Mesenchymal stem cell (in vitro differentiated cells and primary cell): Measurements from ENCODE around the gene LIX1L.
A peak's percentile ranks its signal among the peaks of the same experiment; 100 is the strongest.

Source experiments
- DNase-seq: peaks from one replicate; pipeline ENCODE4 v3.0.0-alpha.2; 2013
- H2AFZ ChIP-seq: one replicate; pipeline ENCODE4 v1.6.1; 2013; ENCODE audit warnings: low read depth, mild to moderate bottlenecking, control low read depth, inconsistent platforms, low read length, moderate library complexity
- H2AK5ac ChIP-seq: 2 replicates; pipeline ENCODE4 v1.6.1; 2013; ENCODE audit warnings: low read length, moderate library complexity, mild to moderate bottlenecking, inconsistent platforms; ENCODE audit not compliant: severe bottlenecking
- H2BK120ac ChIP-seq: one replicate; pipeline ENCODE4 v1.6.1; 2013; ENCODE audit warnings: low read depth, mild to moderate bottlenecking, inconsistent platforms, low read length, moderate library complexity
- H2BK12ac ChIP-seq, 2 experiments: one replicate each; pipeline ENCODE4 v1.6.1; 2013; ENCODE audit warnings: inconsistent platforms in 2 of 2, low read length in 2 of 2, mild to moderate bottlenecking in 2 of 2, moderate library complexity in 2 of 2, control low read depth in 1 of 2
- H2BK15ac ChIP-seq: one replicate; pipeline ENCODE4 v1.6.1; 2013; ENCODE audit warnings: mild to moderate bottlenecking, low read depth, inconsistent platforms; ENCODE audit not compliant: poor library complexity, severe bottlenecking
- H2BK5ac ChIP-seq: 2 replicates; pipeline ENCODE4 v1.6.1; 2013; ENCODE audit warnings: low read depth, mild to moderate bottlenecking, low read length, control low read depth, inconsistent platforms; ENCODE audit not compliant: poor library complexity, severe bottlenecking
- H3K14ac ChIP-seq, 2 experiments: one replicate each; pipeline ENCODE4 v1.6.1; 2013; ENCODE audit warnings: inconsistent platforms in 2 of 2, low read length in 2 of 2, control low read depth in 1 of 2, mild to moderate bottlenecking in 1 of 2, moderate library complexity in 1 of 2
- H3K18ac ChIP-seq, 2 experiments: one replicate each; pipeline ENCODE4 v1.6.1; 2013; ENCODE audit warnings: inconsistent platforms in 2 of 2, low read length in 2 of 2, control low read depth in 1 of 2, low read depth in 1 of 2, mild to moderate bottlenecking in 1 of 2
- H3K23ac ChIP-seq, 2 experiments: one replicate each; pipeline ENCODE4 v1.6.1; 2013; ENCODE audit warnings: inconsistent platforms in 2 of 2, low read length in 2 of 2, mild to moderate bottlenecking in 2 of 2, moderate library complexity in 2 of 2, control low read depth in 1 of 2
- H3K27ac ChIP-seq: 2 replicates; pipeline ENCODE4 v1.5.1; 2013; ENCODE audit warnings: mild to moderate bottlenecking, moderate library complexity, low read length, control low read depth, inconsistent platforms; ENCODE audit not compliant: poor library complexity, severe bottlenecking
- H3K27me3 ChIP-seq, 2 experiments: 2 replicates each; pipeline versions ENCODE4 v1.6.1 to v1.7.0; 2013; ENCODE audit warnings: low read length in 2 of 2, mild to moderate bottlenecking in 2 of 2, moderate library complexity in 2 of 2, control low read depth in 1 of 2, inconsistent platforms in 1 of 2; ENCODE audit not compliant: control insufficient read depth in 1 of 2, insufficient read depth in 1 of 2
- H3K36me3 ChIP-seq, 2 experiments: 2 replicates each; pipeline versions ENCODE4 v1.6.1 to v1.7.0; 2013; ENCODE audit warnings: low read length in 2 of 2, control low read depth in 1 of 2, inconsistent platforms in 1 of 2, low read depth in 1 of 2, mild to moderate bottlenecking in 1 of 2; ENCODE audit not compliant: insufficient read depth in 2 of 2, control insufficient read depth in 1 of 2
- H3K4ac ChIP-seq, 2 experiments: one replicate each; pipeline ENCODE4 v1.6.1; 2013; ENCODE audit warnings: inconsistent platforms in 2 of 2, low read length in 2 of 2, mild to moderate bottlenecking in 2 of 2, moderate library complexity in 2 of 2, control low read depth in 1 of 2, low read depth in 1 of 2
- H3K4me1 ChIP-seq: 2 replicates; pipeline ENCODE4 v1.6.1; 2013; ENCODE audit warnings: low read depth, low read length, control low read depth; ENCODE audit not compliant: control insufficient read depth, insufficient read depth
- H3K4me2 ChIP-seq: 2 replicates; pipeline ENCODE4 v1.6.1; 2013; ENCODE audit warnings: low read length, mild to moderate bottlenecking, inconsistent platforms; ENCODE audit not compliant: poor library complexity, severe bottlenecking
- H3K4me3 ChIP-seq, 2 experiments: 2 replicates each; pipeline versions ENCODE4 v1.5.1 to v1.7.0; 2013; ENCODE audit warnings: low read length in 2 of 2, mild to moderate bottlenecking in 2 of 2, control low read depth in 1 of 2, low read depth in 1 of 2; ENCODE audit not compliant: insufficient read depth in 1 of 2
- H3K79me1 ChIP-seq: replicated peaks from 2 replicates; pipeline ENCODE4 v1.6.1; 2013; ENCODE audit warnings: mild to moderate bottlenecking, control low read depth, low read length, inconsistent platforms; ENCODE audit not compliant: poor library complexity, severe bottlenecking
- H3K9ac ChIP-seq: 2 replicates; pipeline ENCODE4 v1.7.0; 2013; ENCODE audit warnings: mild to moderate bottlenecking, low read length, moderate library complexity
- H3K9me3 ChIP-seq: 2 replicates; pipeline ENCODE4 v1.7.0; 2013; ENCODE audit warnings: mild to moderate bottlenecking, low read length; ENCODE audit not compliant: control insufficient read depth
- H4K8ac ChIP-seq: one replicate; pipeline ENCODE4 v1.6.1; 2013; ENCODE audit warnings: inconsistent platforms, mild to moderate bottlenecking, low read length, moderate library complexity
- H4K91ac ChIP-seq: one replicate; pipeline ENCODE4 v1.6.1; 2013; ENCODE audit warnings: mild to moderate bottlenecking, low read length, inconsistent platforms
- WGBS: methylation state at CpG from one replicate; pipeline ENCODE4 v1.1.7; 2013; ENCODE audit warnings: mixed read lengths; 5-methylcytosine and 5-hydroxymethylcytosine counted together

Gene LIX1L

DNA sequence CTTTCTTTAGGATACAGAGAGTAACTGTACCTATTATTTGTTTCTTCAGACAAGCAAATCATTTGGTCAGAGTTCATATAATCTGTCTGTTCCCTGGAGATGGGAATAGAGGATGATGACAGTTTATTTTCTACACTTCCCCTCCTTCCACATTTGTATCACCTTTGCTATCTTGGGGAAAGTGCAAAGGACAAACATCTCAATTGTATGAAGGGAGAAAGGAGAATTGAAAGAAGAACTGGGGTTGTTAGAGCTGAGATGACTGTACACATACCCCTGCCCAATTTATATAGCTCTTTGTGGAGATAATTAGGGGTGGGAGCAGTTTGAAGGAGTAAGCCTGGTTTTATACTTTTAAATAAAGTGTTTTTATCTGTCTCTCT, 20.6 kb upstream of the LIX1L start:
- no peak for DNase-seq
- Histone ChIP-seq H2BK120ac (peak overlapping the region; percentile 39), H2BK12ac (no peak overlapping the region), H2BK5ac (peak overlapping the region; percentile 60), H3K14ac (no peak overlapping the region), H3K27me3 (no peaks in the 10 kb centered on the region), H3K4me3 (peak overlapping the region in 1 of 2 experiments; percentile 57), H2BK15ac (no peak overlapping the region), H2AK5ac (peak overlapping the region; percentile 21), H3K9ac (peak overlapping the region; percentile 88), H3K4me1 (peaks cover 12% of the 10 kb centered on the region), H3K27ac (peak overlapping the region; percentile 92), H4K8ac (no peak overlapping the region), H3K36me3 (peaks cover 3 to 5% of the 10 kb centered on the region in 2 experiments), H3K18ac (peak overlapping the region; percentile 58 to 93), H3K79me1 (peaks cover 10% of the 10 kb centered on the region), H4K91ac (no peak overlapping the region), H3K4ac (peak overlapping the region in 1 of 2 experiments; percentile 99), H3K9me3 (no peaks in the 10 kb centered on the region), H3K4me2 (no peak overlapping the region), H2AFZ (no peak overlapping the region), H3K23ac (no peak overlapping the region)

DNA sequence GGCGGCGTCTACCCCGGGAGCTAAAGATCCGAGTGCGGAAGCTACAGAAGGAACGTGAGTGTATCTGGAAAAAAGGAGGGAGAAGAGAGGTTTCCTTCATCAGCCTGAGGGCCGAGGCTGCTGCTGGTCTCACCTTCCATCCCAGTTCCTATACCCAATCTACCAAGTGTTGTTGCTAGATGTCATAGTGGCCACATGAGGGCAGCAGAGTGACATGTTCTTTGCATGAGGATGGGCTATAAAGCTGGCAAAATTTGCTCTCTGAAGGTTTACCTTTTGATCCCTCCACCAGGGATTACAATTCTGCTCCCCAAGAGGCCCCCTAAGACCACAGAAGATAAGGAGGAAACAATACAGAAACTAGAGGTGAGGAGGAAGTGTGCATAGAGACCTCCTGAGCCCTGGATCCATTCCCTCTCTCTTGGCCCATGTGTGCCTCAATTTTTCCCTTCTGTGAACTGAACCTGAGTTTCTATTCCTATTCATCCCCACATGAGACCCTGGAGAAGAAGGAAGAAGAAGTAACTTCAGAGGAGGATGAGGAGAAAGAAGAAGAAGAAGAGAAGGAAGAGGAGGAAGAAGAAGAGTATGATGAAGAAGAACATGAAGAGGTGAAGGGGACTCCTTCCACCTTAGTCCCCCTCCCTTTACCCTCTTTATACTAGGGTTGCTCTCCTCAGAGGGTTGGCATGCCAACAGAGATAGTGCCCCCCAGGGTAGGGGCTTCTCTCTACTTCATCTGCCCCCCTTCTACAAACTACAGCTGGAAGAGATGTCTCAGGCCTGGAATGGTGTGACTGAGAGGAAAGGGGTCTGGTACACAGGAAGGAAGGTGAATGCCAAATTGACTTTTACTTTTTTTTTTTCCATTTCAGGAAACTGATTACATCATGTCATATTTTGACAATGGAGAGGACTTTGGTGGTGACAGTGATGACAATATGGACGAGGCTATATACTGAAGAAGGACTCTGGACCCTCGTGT, 20.0 kb upstream of the LIX1L start:
- no peak overlapping the region for H2BK5ac ChIP-seq
- H2BK12ac ChIP-seq, result peak overlapping the region; percentile 81 to 93
- 30% methylated on average over 7 of the region's 9 CpGs for WGBS
- no peak overlapping the region for H2AFZ ChIP-seq
- H3K9ac ChIP-seq, result peak overlapping the region; percentile 88
- H3K18ac ChIP-seq, result peak overlapping the region; percentile 74 to 80
- H4K91ac ChIP-seq, result peak overlapping the region; percentile 44
- H3K27ac ChIP-seq, result peak overlapping the region; percentile 92
- no peak overlapping the region for H3K14ac ChIP-seq
- no peak overlapping the region for H3K4me2 ChIP-seq
- peak overlapping the region; percentile 55 for H4K8ac ChIP-seq
- H3K36me3 ChIP-seq, result peaks cover 3 to 5% of the 10 kb centered on the region in 2 experiments
- peak overlapping the region; percentile 75 for H2AK5ac ChIP-seq
- peaks cover 10% of the 10 kb centered on the region for H3K79me1 ChIP-seq
- H3K4me1 ChIP-seq, result peaks cover 13% of the 10 kb centered on the region
- peak overlapping the region; percentile 34 for H2BK15ac ChIP-seq
- H3K27me3 ChIP-seq, result no peaks in the 10 kb centered on the region
- no peak overlapping the region for H3K23ac ChIP-seq
- H2BK120ac ChIP-seq, result peak overlapping the region; percentile 22
- H3K9me3 ChIP-seq, result no peaks in the 10 kb centered on the region
- peak; percentile 82 for DNase-seq
- H3K4ac ChIP-seq, result peak overlapping the region in 1 of 2 experiments; percentile 80
- peak overlapping the region in 1 of 2 experiments; percentile 57 for H3K4me3 ChIP-seq

DNA sequence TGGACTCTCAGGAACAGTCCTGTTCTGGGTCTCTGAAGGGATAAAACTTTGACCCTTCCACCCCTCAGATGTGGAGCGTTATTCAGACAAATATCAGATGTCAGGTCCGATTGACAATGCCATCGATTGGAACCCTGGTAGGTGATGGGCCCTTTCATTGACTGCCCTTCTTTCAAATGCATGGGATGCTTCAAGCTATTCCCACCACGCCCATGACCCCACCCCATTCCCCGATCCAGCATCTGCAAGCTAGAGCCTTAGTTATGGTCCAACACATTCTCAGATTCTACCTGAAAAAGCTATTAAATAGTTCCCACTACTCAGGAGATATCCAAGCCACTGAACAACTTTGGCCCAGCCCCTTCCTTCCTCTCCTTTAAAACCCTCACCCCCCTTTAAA, 19.2 kb upstream of the LIX1L start:
- no peak overlapping the region for H2AFZ ChIP-seq
- H2BK15ac ChIP-seq, result peak overlapping the region; percentile 34
- no peak overlapping the region for H3K4ac ChIP-seq
- H4K8ac ChIP-seq, result peak overlapping the region; percentile 55
- 85% methylated on average over 5 of the region's 5 CpGs for WGBS
- H3K14ac ChIP-seq, result no peak overlapping the region
- no peak overlapping the region for H2BK5ac ChIP-seq
- peak overlapping the region; percentile 37 for H2AK5ac ChIP-seq
- H3K18ac ChIP-seq, result no peak overlapping the region
- H3K9ac ChIP-seq, result peak overlapping the region; percentile 7
- H3K4me1 ChIP-seq, result peaks cover 15% of the 10 kb centered on the region
- H3K23ac ChIP-seq, result no peak overlapping the region
- no peaks in the 10 kb centered on the region for H3K9me3 ChIP-seq
- no peak overlapping the region for H3K4me3 ChIP-seq
- no peak overlapping the region for H3K4me2 ChIP-seq
- H4K91ac ChIP-seq, result no peak overlapping the region
- peaks cover 10% of the 10 kb centered on the region for H3K79me1 ChIP-seq
- peaks cover 3 to 5% of the 10 kb centered on the region in 2 experiments for H3K36me3 ChIP-seq
- DNase-seq, result no peak
- H2BK12ac ChIP-seq, result peak overlapping the region in 1 of 2 experiments; percentile 39
- H2BK120ac ChIP-seq, result no peak overlapping the region
- no peaks in the 10 kb centered on the region for H3K27me3 ChIP-seq
- no peak overlapping the region for H3K27ac ChIP-seq

- no peak overlapping the region for H3K18ac ChIP-seq
- no peak overlapping the region for H2AFZ ChIP-seq
- no peak overlapping the region for H3K4ac ChIP-seq
- H3K14ac ChIP-seq, result no peak overlapping the region
- no peak overlapping the region for H4K8ac ChIP-seq
- H3K23ac ChIP-seq, result no peak overlapping the region
- peak overlapping the region; percentile 10 for H2AK5ac ChIP-seq
- peak overlapping the region; percentile 24 for H3K9ac ChIP-seq
- no peak overlapping the region for H2BK120ac ChIP-seq
- H2BK15ac ChIP-seq, result no peak overlapping the region
- no peak overlapping the region for H3K27ac ChIP-seq
- no peaks in the 10 kb centered on the region for H3K27me3 ChIP-seq
- no peak overlapping the region for H2BK12ac ChIP-seq
- H3K4me3 ChIP-seq, result no peak overlapping the region
- H3K36me3 ChIP-seq, result peaks cover 3 to 5% of the 10 kb centered on the region in 2 experiments
- no peak overlapping the region for H4K91ac ChIP-seq
- peaks cover 10% of the 10 kb centered on the region for H3K79me1 ChIP-seq
- H2BK5ac ChIP-seq, result no peak overlapping the region
- no peak overlapping the region for H3K4me2 ChIP-seq
- 89% methylated on average over 4 of the region's 4 CpGs for WGBS
- no peak for DNase-seq
- H3K4me1 ChIP-seq, result peaks cover 14% of the 10 kb centered on the region
- H3K9me3 ChIP-seq, result no peaks in the 10 kb centered on the region
Observed at GRCh38 chr1:145975216-145975615, 17.4 kb upstream of the LIX1L start.
